ENCODE measurements around the gene SLC45A3. TPM values are rescaled to one million over a fixed set of nuclear protein-coding genes. Genes with fewer than 3 reads are reported as not detected.

The SLC45A3 gene
- total RNA-seq, 4 donors from 2014 or later = 1.4 to 6.7 (median 2.6) TPM

DNA sequence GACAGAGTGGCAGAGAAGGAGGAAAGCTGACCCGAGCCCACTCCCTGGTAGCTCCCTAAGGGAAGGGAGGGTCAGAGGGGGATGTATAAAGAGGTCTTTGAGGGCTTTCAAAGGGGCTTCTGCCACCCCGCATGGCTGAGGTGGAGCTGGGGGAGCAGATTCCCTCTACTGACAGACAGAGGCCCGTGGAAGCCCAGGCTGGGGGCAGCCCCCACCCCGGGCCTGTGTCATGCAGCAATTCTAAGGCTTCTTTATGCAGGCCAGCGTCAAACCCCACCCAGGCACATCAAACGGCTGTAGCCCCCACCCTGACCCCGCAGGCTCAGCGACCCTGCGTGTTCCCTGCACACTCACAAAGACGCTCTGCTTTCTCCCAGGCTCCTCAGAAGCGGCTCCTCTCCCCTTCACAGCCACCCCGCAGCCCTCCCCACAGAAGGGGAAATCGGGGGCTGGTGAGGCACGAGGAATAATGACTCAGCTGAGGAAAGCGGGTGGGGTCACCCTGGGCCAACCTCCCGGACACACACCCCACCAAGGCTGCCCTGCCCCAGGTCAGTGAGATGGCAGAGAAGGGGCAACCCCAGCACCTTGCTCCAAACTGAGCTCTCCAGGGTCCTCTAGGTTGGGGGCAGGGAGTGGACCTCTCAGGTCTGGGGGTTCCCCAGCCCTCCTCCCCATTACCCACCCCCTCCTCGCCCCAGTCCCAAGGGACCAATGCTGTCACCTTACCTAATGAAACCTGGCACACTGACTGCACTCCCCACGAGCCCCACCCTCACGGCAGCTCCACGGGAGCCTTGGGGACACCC, 10.8 kb downstream of the SLC45A3 start:
- intact Hi-C loops (cut with DNase I) = loop anchor here (10.0 kb wide), 1 partner anchor 245 kb away; no protein-coding TSS in a partner anchor
- no peak overlapping the region for H3K27ac ChIP-seq

DNA sequence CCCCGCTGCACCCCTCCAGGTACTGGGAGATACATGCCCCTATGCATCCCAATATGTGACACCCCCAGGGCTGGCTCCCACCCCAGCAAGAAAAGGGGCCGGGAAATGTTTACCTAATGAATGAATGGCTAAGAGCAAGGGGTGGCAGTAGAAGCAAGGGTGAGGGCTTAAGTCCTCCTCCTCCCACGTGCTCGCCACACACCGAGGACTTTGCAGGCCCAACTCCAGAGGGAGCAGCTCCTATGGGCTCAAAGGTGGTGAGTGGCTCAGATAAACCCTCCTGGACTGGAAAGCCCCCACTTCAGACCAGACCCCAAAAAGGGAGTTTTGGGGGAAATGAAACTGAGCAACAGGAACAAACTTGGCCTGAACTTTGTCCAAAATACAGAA, 11.4 kb downstream of the SLC45A3 start:
- H3K4me3 ChIP-seq (replicated peaks in 1 of 3) = no peak overlapping the region
- no peak for DNase-seq
- H3K36me3 ChIP-seq = no peaks in the 10 kb centered on the region
- H3K9me3 ChIP-seq = no peaks in the 10 kb centered on the region
- H3K27me3 ChIP-seq = no peaks in the 10 kb centered on the region
- intact Hi-C loops (cut with DNase I) = loop anchor here (10.0 kb wide), 1 partner anchor 246 kb away; no protein-coding TSS in a partner anchor
- TF ChIP-seq, protein P1, sequence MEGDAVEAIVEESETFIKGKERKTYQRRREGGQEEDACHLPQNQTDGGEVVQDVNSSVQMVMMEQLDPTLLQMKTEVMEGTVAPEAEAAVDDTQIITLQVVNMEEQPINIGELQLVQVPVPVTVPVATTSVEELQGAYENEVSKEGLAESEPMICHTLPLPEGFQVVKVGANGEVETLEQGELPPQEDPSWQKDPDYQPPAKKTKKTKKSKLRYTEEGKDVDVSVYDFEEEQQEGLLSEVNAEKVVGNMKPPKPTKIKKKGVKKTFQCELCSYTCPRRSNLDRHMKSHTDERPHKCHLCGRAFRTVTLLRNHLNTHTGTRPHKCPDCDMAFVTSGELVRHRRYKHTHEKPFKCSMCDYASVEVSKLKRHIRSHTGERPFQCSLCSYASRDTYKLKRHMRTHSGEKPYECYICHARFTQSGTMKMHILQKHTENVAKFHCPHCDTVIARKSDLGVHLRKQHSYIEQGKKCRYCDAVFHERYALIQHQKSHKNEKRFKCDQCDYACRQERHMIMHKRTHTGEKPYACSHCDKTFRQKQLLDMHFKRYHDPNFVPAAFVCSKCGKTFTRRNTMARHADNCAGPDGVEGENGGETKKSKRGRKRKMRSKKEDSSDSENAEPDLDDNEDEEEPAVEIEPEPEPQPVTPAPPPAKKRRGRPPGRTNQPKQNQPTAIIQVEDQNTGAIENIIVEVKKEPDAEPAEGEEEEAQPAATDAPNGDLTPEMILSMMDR (IDR thresholded peaks at IDR 0.05) = no peak
- no peak for TF ChIP-seq POLR2A (IDR thresholded peaks at IDR 0.05)
- 59 to 71% methylated on average over 5 of the region's 5 CpGs for WGBS, 2 donors
- H3K27ac ChIP-seq = no peak overlapping the region
- peaks cover 0 to 7% of the 10 kb centered on the region in 2 donors for H3K4me1 ChIP-seq

More for the DNA sequence above, 10.8 kb downstream of the SLC45A3 start:
- DNase-seq = no peak
- 63 to 69% methylated on average over 16 to 18 of the region's 20 CpGs for WGBS, 2 donors
- Histone ChIP-seq H3K36me3 (no peaks in the 10 kb centered on the region), H3K9me3 (no peaks in the 10 kb centered on the region), H3K4me1 (peaks cover 0 to 2% of the 10 kb centered on the region in 2 donors), H3K27me3 (no peaks in the 10 kb centered on the region), H3K4me3 (replicated peaks in 1 of 3) (no peak overlapping the region)
- TF ChIP-seq, protein P1 (IDR thresholded peaks at IDR 0.05) = no peak
- TF ChIP-seq POLR2A (IDR thresholded peaks at IDR 0.05) = no peak

DNA sequence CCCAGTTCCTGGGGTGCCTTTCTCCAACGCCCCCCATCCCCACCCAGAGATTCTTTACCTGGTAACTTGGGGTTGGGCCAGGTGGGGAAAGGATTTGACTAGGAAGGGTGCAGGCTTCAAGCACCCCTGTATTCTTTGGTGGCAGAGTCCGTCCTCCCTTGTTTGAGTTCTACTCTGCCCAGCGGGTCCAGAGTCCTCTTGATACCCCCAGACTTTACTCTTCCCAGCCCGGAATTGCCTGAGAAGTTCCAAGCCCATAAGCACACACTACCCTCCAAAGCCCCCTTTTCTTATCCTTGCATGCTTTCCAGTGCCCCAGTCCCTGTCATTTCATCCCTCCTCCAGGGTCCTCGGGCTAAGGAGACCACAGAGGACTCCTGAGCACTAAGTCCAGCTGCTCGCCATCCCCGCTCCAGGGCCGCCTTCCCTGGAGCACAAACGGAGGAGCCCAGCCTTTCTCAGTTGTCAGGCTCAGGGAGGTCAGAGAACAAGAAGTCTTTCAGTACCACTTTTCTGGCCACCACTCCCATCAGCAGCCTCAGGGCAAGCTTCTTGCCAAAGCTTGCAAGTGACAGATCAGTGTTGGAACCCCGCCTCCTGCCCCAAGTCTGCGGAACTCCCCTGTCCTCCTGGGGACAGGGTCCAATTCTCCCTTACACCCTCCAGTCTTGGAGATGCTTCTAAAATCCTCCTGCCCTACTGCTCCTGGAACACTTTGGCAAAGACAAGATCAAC, 12.2 kb downstream of the SLC45A3 start:
- Histone ChIP-seq H3K4me3 (replicated peaks in 1 of 3) (no peak overlapping the region), H3K4me1 (peaks cover 0 to 7% of the 10 kb centered on the region in 2 donors), H3K36me3 (no peaks in the 10 kb centered on the region), H3K9me3 (no peaks in the 10 kb centered on the region), H3K27me3 (no peaks in the 10 kb centered on the region), H3K27ac (no peak overlapping the region)
- intact Hi-C loops (cut with DNase I) = loop anchor here (10.0 kb wide), 1 partner anchor 247 kb away; no protein-coding TSS in a partner anchor
- WGBS, 2 donors = 85 to 87% methylated on average over 10 to 11 of the region's 11 CpGs
- no peak for TF ChIP-seq POLR2A (IDR thresholded peaks at IDR 0.05)
- TF ChIP-seq, protein P1 (IDR thresholded peaks at IDR 0.05) = no peak
- no peak for DNase-seq

DNA sequence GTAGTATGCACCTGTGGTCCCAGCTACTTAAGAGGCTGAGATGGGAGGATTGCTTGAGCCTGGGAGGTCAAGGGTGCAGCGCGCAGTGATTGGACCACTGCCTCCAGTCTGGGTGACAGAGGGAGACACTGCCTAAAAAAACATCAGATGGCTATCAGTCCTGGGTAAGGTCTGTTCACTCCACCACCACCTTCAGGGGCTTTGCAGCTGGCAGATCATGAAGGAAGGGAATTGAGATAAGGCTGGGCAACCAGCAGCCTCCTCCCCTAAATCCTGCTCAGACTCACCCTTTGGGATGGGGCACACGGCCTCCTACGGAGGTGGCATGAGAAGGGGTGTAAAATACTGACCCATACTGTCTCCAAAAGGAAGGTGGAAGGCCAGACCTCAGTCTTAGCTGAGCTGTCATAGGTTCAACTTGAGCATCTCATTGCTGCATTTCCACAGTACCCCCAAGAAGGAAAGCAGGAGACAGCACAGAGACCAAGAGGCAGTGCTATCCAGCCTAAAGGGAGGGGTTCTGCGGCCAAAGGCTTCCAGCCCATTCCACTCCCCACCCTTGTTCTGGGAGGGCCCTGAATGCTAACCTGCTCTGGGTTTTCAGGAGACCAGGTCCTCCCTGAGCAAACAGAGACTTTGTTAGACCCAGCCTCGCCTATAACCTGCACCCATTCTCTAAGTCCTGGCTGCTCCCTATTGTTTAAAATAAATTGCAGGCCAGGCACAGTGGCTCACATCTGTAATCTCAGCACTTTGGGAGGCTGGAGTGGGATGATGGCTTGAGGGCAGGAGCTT, 13.7 kb downstream of the SLC45A3 start:
- no peak for TF ChIP-seq POLR2A (IDR thresholded peaks at IDR 0.05)
- TF ChIP-seq, protein P1 (IDR thresholded peaks at IDR 0.05) = no peak
- no peaks in the 10 kb centered on the region for H3K27me3 ChIP-seq
- no peak overlapping the region for H3K27ac ChIP-seq
- no peaks in the 10 kb centered on the region for H3K9me3 ChIP-seq
- H3K4me1 ChIP-seq = peaks cover 0 to 7% of the 10 kb centered on the region in 2 donors
- 89 to 96% methylated on average over 6 of the region's 6 CpGs for WGBS, 2 donors
- no peaks in the 10 kb centered on the region for H3K36me3 ChIP-seq
- intact Hi-C loops (cut with DNase I) = loop anchor here (10.0 kb wide), 1 partner anchor 248 kb away; no protein-coding TSS in a partner anchor
- H3K4me3 ChIP-seq (replicated peaks in 1 of 3) = no peak overlapping the region
- no peak for DNase-seq
